ENCODE measurements around the gene CRK.

The CRK gene

DNA sequence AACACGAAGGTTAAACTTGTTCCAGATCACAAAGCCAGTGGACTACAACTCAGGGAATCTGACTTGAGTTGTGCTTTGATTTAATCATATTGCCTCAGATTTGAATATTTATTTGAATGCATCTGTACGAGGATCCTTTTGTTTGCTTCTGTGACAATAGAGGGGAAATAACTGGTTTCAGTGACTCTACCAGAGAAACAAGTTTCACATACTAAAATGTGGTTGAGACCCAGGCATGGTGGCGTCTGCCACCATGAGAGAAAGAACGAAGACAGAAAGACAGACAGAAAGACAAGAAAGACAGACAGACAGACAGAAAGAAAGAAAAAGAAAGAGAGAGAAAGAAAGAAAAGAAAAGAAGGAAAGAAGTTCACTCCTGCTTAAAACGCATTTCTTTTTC lies 80.0 kb downstream of the CRK start:
- in situ Hi-C loops (cut with MboI; ENCODE audit: low pct_unique_long_range_greater_than_20kb, low sequenced_read_pairs, unreplicated experiment): no loop called here
- no peak for DNase-seq (ENCODE audit: low spot score)
- no peak for TF ChIP-seq CTCF (IDR thresholded peaks at IDR 0.05; ENCODE audit: extremely low read depth, insufficient read depth, missing control alignments)

DNA sequence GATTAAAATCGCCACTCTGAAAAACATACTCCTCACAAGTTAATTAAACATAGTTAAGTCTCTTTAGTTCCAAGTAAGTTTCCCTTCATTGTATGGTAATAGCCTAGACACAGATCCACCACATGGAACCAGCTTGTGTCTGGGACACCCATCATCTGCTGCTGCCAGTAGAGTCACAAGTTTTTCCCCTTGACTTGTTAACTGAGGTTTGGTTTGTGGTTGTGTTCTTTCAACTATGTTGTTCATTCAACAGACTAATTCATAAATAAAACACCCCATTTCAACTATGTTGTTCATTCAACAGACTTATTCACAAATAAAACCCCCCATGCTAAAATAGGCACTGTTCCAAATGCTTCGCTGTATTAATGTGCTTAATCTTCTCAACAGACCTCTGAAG lies 80.4 kb downstream of the CRK start:
- no peak for TF ChIP-seq CTCF (IDR thresholded peaks at IDR 0.05; ENCODE audit: extremely low read depth, insufficient read depth, missing control alignments)
- in situ Hi-C loops (cut with MboI; ENCODE audit: low pct_unique_long_range_greater_than_20kb, low sequenced_read_pairs, unreplicated experiment): no loop called here
- no peak for DNase-seq (ENCODE audit: low spot score)

GRCh38 chr17:1374431-1375177 lies 81.4 kb downstream of the CRK start:
- TF ChIP-seq CTCF (IDR thresholded peaks at IDR 0.05; ENCODE audit: extremely low read depth, insufficient read depth, missing control alignments): no peak

DNA sequence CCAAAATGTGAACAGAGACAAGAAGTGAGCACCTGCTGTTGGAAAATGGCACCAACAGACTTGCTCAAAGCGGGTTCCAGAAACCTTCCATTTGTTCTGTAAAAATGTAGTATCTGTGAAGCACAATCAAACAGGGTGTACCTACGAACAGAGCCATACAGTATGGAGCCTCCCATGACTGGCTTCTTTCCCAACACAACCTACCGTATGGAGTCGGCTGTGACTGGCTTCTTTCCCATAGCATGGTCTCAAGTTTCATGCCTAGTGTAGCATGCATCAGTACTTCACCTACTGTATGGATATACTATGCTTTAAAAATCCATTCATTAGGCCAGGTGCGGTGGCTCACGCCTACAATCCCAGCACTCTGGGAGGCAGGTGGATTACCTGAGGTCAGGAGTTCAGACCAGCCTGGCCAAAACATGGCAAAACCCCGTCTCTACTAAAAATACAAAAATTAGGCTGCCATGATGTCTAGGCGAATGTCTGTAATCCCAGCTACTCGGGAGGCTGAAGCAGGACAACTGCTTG lies 82.3 kb downstream of the CRK start:
- TF ChIP-seq CTCF (IDR thresholded peaks at IDR 0.05; ENCODE audit: extremely low read depth, insufficient read depth, missing control alignments): no peak
- in situ Hi-C loops (cut with MboI; ENCODE audit: low pct_unique_long_range_greater_than_20kb, low sequenced_read_pairs, unreplicated experiment): no loop called here
- no peak for DNase-seq (ENCODE audit: low spot score)

More at GRCh38 chr17:1374431-1375177, 81.4 kb downstream of the CRK start:
- in situ Hi-C loops (cut with MboI; ENCODE audit: low pct_unique_long_range_greater_than_20kb, low sequenced_read_pairs, unreplicated experiment): no loop called here
- no peak for DNase-seq (ENCODE audit: low spot score)

- no peak for DNase-seq (ENCODE audit: low spot score)
- in situ Hi-C loops (cut with MboI; ENCODE audit: low pct_unique_long_range_greater_than_20kb, low sequenced_read_pairs, unreplicated experiment): no loop called here
Observed at GRCh38 chr17:1372618-1373017, 83.4 kb downstream of the CRK start.

GRCh38 chr17:1371893-1372590 lies 84.0 kb downstream of the CRK start:
- in situ Hi-C loops (cut with MboI; ENCODE audit: low pct_unique_long_range_greater_than_20kb, low sequenced_read_pairs, unreplicated experiment): no loop called here
- TF ChIP-seq CTCF (IDR thresholded peaks at IDR 0.05; ENCODE audit: extremely low read depth, insufficient read depth, missing control alignments): no peak
- DNase-seq (ENCODE audit: low spot score): no peak

More at GRCh38 chr17:1372618-1373017, 83.4 kb downstream of the CRK start:
- no peak for TF ChIP-seq CTCF (IDR thresholded peaks at IDR 0.05; ENCODE audit: extremely low read depth, insufficient read depth, missing control alignments)
